K562 (cell line): ENCODE measurements around the gene MROH8. TPM values are rescaled to one million over a fixed set of nuclear protein-coding genes. Genes with fewer than 3 reads are reported as not detected.

Source experiments
- ATAC-seq: fragments of 200-7000 bp; cut with Tn5 transposase; 3 replicates; pipeline ENCODE4 v1.9.1; 2020; ENCODE audit warnings: moderate library complexity
- BruUV-seq: library from RNA; stranded (reverse); fragments of 400-500 nt; replicated peaks from 2 replicates; lab custom pipeline; 2021; lab: Mats Ljungman, UMichigan
- CTCF ChIA-PET: fragments of 300-600 bp; formaldehyde crosslinking; extraction: SDS; loops from one replicate; lab custom pipeline; 2021; ENCODE audit warnings: low intra/inter-chr PET ratio; lab: Yijun Ruan, JAX
- POLR2A ChIA-PET: fragments of 300-600, 350-650 bp; sonication (Branson Sonifier 250); formaldehyde crosslinking; extraction: SDS; loops from one replicate; lab custom pipeline; 2021; ENCODE audit warnings: antibody characterized with exemption, inconsistent platforms; lab: Yijun Ruan, JAX
- DNase-seq, 4 experiments: peaks; one replicate each; pipeline versions ENCODE4 v3.0.0 to v3.0.0-alpha.2; 2011 to 2018; ENCODE audit warnings: low spot score in 3 of 4, mixed read lengths in 3 of 4; ENCODE audit errors: extremely low read depth in 1 of 4
- FAIRE-seq: peaks from 2 replicates; lab custom pipeline; 2011; peaks lifted over from hg19 to GRCh38; lab: Jason Lieb, UNC
- H2AFZ ChIP-seq: 2 replicates; pipeline ENCODE4 v1.6.0; 2011; ENCODE audit warnings: low read depth, low read length, control low read depth, inconsistent platforms
- H3K27ac ChIP-seq: fragments of 200-600 bp; 3 replicates; pipeline ENCODE4 v1.8.0; 2011; ENCODE audit warnings: low read depth, mild to moderate bottlenecking, control low read depth, inconsistent platforms, low read length, moderate library complexity, mixed read lengths; ENCODE audit errors: extremely low read depth
- H3K27me3 ChIP-seq, 2 experiments: fragments of 300-600 bp in 1 of 2; 2 replicates in 1 of 2; 3 replicates in 1 of 2; pipeline versions ENCODE4 v1.6.0 to v1.8.0; 2011; ENCODE audit warnings: inconsistent platforms in 2 of 2, low read length in 2 of 2, mild to moderate bottlenecking in 1 of 2, mixed read lengths in 1 of 2, moderate library complexity in 1 of 2; ENCODE audit not compliant: control insufficient read depth in 2 of 2, insufficient read depth in 2 of 2
- H3K36me3 ChIP-seq: fragments of 300-600 bp; 3 replicates; pipeline ENCODE4 v1.8.0; 2011; ENCODE audit warnings: mild to moderate bottlenecking, low read length, inconsistent platforms; ENCODE audit not compliant: control insufficient read depth, insufficient read depth
- H3K4me1 ChIP-seq, 2 experiments: fragments of 200-600 bp in 1 of 2; replicated peaks in 1 of 2; 2 replicates in 1 of 2; 3 replicates in 1 of 2; pipeline versions ENCODE4 v1.5.1 to v1.8.0; 2011; ENCODE audit warnings: inconsistent platforms in 2 of 2, low read length in 2 of 2, mild to moderate bottlenecking in 1 of 2, mixed read lengths in 1 of 2, moderate library complexity in 1 of 2; ENCODE audit not compliant: control insufficient read depth in 2 of 2, insufficient read depth in 2 of 2
- H3K4me2 ChIP-seq: 2 replicates; pipeline ENCODE4 v1.6.1; 2011; ENCODE audit warnings: low read length, control low read depth, inconsistent platforms, mixed read lengths; ENCODE audit not compliant: insufficient read depth
- H3K4me3 ChIP-seq: fragments of 200-600 bp; sonication (generic), shearing (Covaris generic); 2 replicates; pipeline ENCODE4 v1.5.1; 2016; ENCODE audit warnings: control low read depth, inconsistent platforms
- H3K79me2 ChIP-seq: fragments of 200-600 bp; 3 replicates; pipeline ENCODE4 v1.8.0; 2011; ENCODE audit warnings: low read length, inconsistent platforms; ENCODE audit not compliant: control insufficient read depth, insufficient read depth
- H3K9ac ChIP-seq, 2 experiments: 2 replicates each; pipeline versions ENCODE4 v1.6.0 to v1.6.1; 2011; ENCODE audit warnings: low read depth in 2 of 2, low read length in 2 of 2, control low read depth in 1 of 2, inconsistent platforms in 1 of 2, mild to moderate bottlenecking in 1 of 2, mixed read lengths in 1 of 2; ENCODE audit not compliant: insufficient read depth in 1 of 2
- H3K9me1 ChIP-seq: one replicate; pipeline ENCODE4 v1.6.0; 2011; ENCODE audit warnings: inconsistent platforms, mild to moderate bottlenecking, low read length, moderate library complexity; ENCODE audit not compliant: control insufficient read depth, insufficient read depth
- H3K9me3 ChIP-seq: replicated peaks from 2 replicates; pipeline ENCODE4 v1.5.1; 2011; ENCODE audit warnings: low read depth, low read length, inconsistent platforms; ENCODE audit not compliant: control insufficient read depth, insufficient read depth
- H4K20me1 ChIP-seq: replicated peaks from 2 replicates; pipeline ENCODE4 v1.6.1; 2011; ENCODE audit warnings: low read length, inconsistent platforms, mixed read lengths; ENCODE audit not compliant: control insufficient read depth, insufficient read depth
- ARHGAP35 ChIP-seq: fragments of 450-650 bp; IDR thresholded peaks from 2 replicates; pipeline ENCODE4 v1.6.1; 2018; ENCODE audit not compliant: partially characterized antibody
- ARNT ChIP-seq, 2 experiments: fragments of 450-650 bp; IDR thresholded peaks; 2 replicates each; pipeline ENCODE4 v1.6.1; 2016; ENCODE audit warnings: mild to moderate bottlenecking in 1 of 2
- DIDO1 ChIP-seq: fragments of 450-650 bp; IDR thresholded peaks from 2 replicates; pipeline ENCODE4 v1.6.1; 2016; ENCODE audit warnings: low read depth, missing biosample characterization, missing genetic modification characterization
- GTF2A2 ChIP-seq: IDR thresholded peaks from 2 replicates; pipeline ENCODE4 v1.6.1; 2016; ENCODE audit warnings: mild to moderate bottlenecking, missing genetic modification characterization, missing compliant biosample characterization
- KAT7 ChIP-seq: sonication (generic); formaldehyde crosslinking; IDR thresholded peaks from 2 replicates; pipeline ENCODE4 v1.8.0; 2022; ENCODE audit warnings: missing genetic modification reagents, mild to moderate bottlenecking, borderline replicate concordance
- MAFG ChIP-seq: fragments of 450-650 bp; conservative IDR thresholded peaks from 2 replicates; pipeline ENCODE4 v1.6.1; 2016; ENCODE audit warnings: missing genetic modification characterization, missing compliant biosample characterization
- MYNN ChIP-seq, 2 experiments: sonication (generic); formaldehyde crosslinking in 1 of 2; IDR thresholded peaks; 2 replicates each; pipeline versions ENCODE4 v1.5.0 to v1.6.1; 2016 to 2020; ENCODE audit warnings: antibody characterized with exemption in 1 of 2, missing genetic modification reagents in 1 of 2
- NFATC3 ChIP-seq: fragments of 450-650 bp; IDR thresholded peaks from 2 replicates; pipeline ENCODE4 v1.6.1; 2017; ENCODE audit warnings: mild to moderate bottlenecking
- PHF8 ChIP-seq: fragments of 200-600 bp; sonication (generic); IDR thresholded peaks from 2 replicates; pipeline ENCODE4 v1.6.1; 2012; ENCODE audit warnings: mixed run types, mild to moderate bottlenecking, inconsistent platforms, low read length, moderate library complexity, borderline replicate concordance
- POLR2A ChIP-seq: fragments of 450-650 bp; conservative IDR thresholded peaks from 2 replicates; pipeline ENCODE4 v1.6.1; 2016
- PTRF ChIP-seq: fragments of 450-650 bp; IDR thresholded peaks from 2 replicates; pipeline ENCODE4 v1.6.1; 2016; ENCODE audit warnings: mild to moderate bottlenecking, missing genetic modification characterization, missing compliant biosample characterization
- RBM25 ChIP-seq: fragments of 200-400 bp; formaldehyde crosslinking; IDR thresholded peaks from 2 replicates; pipeline ENCODE4 v1.6.1; 2018; ENCODE audit warnings: low read length, low read depth, moderate library complexity; ENCODE audit not compliant: severe bottlenecking
- SMAD3 ChIP-seq: fragments of 450-650 bp; formaldehyde crosslinking; conservative IDR thresholded peaks from 2 replicates; pipeline ENCODE4 v1.4.0; 2020; ENCODE audit warnings: mild to moderate bottlenecking
- SPI1 ChIP-seq: IDR thresholded peaks from 2 replicates; pipeline ENCODE4 v1.6.1; 2011; ENCODE audit warnings: low read depth, low read length, control low read depth, borderline replicate concordance
- TAF9B ChIP-seq: fragments of 450-650 bp; IDR thresholded peaks from 2 replicates; pipeline ENCODE4 v1.6.1; 2018; ENCODE audit warnings: mild to moderate bottlenecking; ENCODE audit not compliant: partially characterized antibody
- TFE3 ChIP-seq: fragments of 450-650 bp; formaldehyde crosslinking; IDR thresholded peaks from 2 replicates; pipeline ENCODE4 v1.4.0; 2020; ENCODE audit warnings: mild to moderate bottlenecking, mixed read lengths
- ZNF143 ChIP-seq: sonication (generic); formaldehyde crosslinking; IDR thresholded peaks from 2 replicates; pipeline ENCODE4 v1.9.0; 2022; ENCODE audit warnings: mild to moderate bottlenecking, missing genetic modification reagents
- ZNF274 ChIP-seq: IDR thresholded peaks from 2 replicates; pipeline ENCODE4 v1.6.1; 2011; ENCODE audit warnings: low read depth, mild to moderate bottlenecking, low read length, moderate library complexity, borderline replicate concordance
- ZNF277 ChIP-seq: fragments of 250-450 bp; sonication (Bioruptor Pico); IDR thresholded peaks from 2 replicates; pipeline ENCODE4 v1.8.0; 2022; ENCODE audit warnings: inconsistent platforms, mild to moderate bottlenecking, moderate library complexity, borderline replicate concordance
- ZNF695 ChIP-seq: fragments of 450-650 bp; formaldehyde crosslinking; IDR thresholded peaks from 2 replicates; pipeline ENCODE4 v1.4.0; 2020; ENCODE audit warnings: mild to moderate bottlenecking, moderate library complexity
- WGBS: fragments of 100-300 bp; shearing (Covaris generic); methylation state at CpG from one replicate; pipeline ENCODE4 v1.1.6; 2016; ENCODE audit warnings: low coverage, mixed read lengths; ENCODE audit not compliant: insufficient coverage; ENCODE audit errors: missing lambda C conversion rate; 5-methylcytosine and 5-hydroxymethylcytosine counted together
- in situ Hi-C: fragments of 300-500 bp; cut with MboI; formaldehyde crosslinking; loops from 4 replicates; pipeline ENCODE4 v1.15.0; 2018; ENCODE audit warnings: inconsistent platforms, mixed read lengths
- intact Hi-C: fragments of 100-400 bp; cut with micrococcal nuclease; formaldehyde crosslinking; loops from 2 replicates; pipeline ENCODE4 v1.14.2; 2022
- polyA plus RNA-seq, 8 experiments: library from polyadenylated mRNA; depleted of rRNA in 4 of 8; stranded (reverse) in 5 of 8; unstranded in 3 of 8; fragments of >200 nt; fragmentation: Nextera tagmentation in 2 of 8; fragmentation: Illumina TruSeq in 1 of 8; extraction: Ambion mirVana in 2 of 8; extraction: Trizol in 1 of 8; gene quantifications; 2 replicates each; pipeline versions ENCODE4 v1.2.1 to v1.2.3, GENCODE V29; 2011 to 2014; ENCODE audit warnings: inconsistent platforms in 1 of 8, missing spikeins in 1 of 8
- total RNA-seq, 7 experiments: library from RNA; depleted of rRNA in 6 of 7; stranded (reverse); fragments of >200 nt in 6 of 7; fragmentation: Illumina TruSeq in 2 of 7; extraction: Trizol in 2 of 7; gene quantifications; 2 replicates each; pipeline versions ENCODE4 v1.2.1 to v1.2.3, GENCODE V29; 2011 to 2021; ENCODE audit warnings: low replicate concordance in 1 of 7

Gene MROH8
- total and polyA plus RNA-seq, 9 of the 15 experiments (the other 6 are each of a cell fraction or from before 2014, with no cell fraction given) = 0.21 to 1.5 (median 0.78) TPM

- DNase-seq (no peak), FAIRE-seq (no peak), ATAC-seq (no peak)
- no peaks in the 10 kb centered on the region for H3K9me3 ChIP-seq
- no peaks in the 10 kb centered on the region for H4K20me1 ChIP-seq
- H3K9ac ChIP-seq = no peak overlapping the region
- peaks cover 59% of the 10 kb centered on the region for H3K36me3 ChIP-seq
- no peaks in the 10 kb centered on the region for H3K79me2 ChIP-seq
- H2AFZ ChIP-seq = no peak overlapping the region
- WGBS = 95% methylated on average over 4 of the region's 4 CpGs
- H3K27ac ChIP-seq = no peak overlapping the region
- CTCF ChIA-PET = no interaction called here
- BruUV-seq = TSS peak; percentile 10
- H3K27me3 ChIP-seq = no peaks in the 10 kb centered on the region
- TF ChIP-seq MYNN (IDR thresholded peaks at IDR 0.05) (no peak), MYNN (CRISPR knock-in tag; IDR thresholded peaks at IDR 0.05) (no peak), TAF9B (no peak), KAT7 (CRISPR knock-in tag) (no peak), ZNF695 (CRISPR knock-in tag) (no peak), RBM25 (no peak), ARNT (IDR thresholded peaks at IDR 0.05) (no peak), ZNF143 (CRISPR knock-in tag) (no peak), SPI1 (no peak), ZNF274 (no peak), ARHGAP35 (no peak), PTRF (tag) (no peak), NFATC3 (no peak), TFE3 (CRISPR knock-in tag) (no peak), ZNF277 (CRISPR knock-in tag) (no peak), SMAD3 (CRISPR knock-in tag) (no peak), GTF2A2 (tag) (no peak), PHF8 (no peak), MAFG (tag) (no peak), DIDO1 (tag) (no peak), POLR2A (no peak)
- no peaks in the 10 kb centered on the region for H3K9me1 ChIP-seq
- no peak overlapping the region for H3K4me3 ChIP-seq
- POLR2A ChIA-PET = interaction anchor here (0.6 to 0.8 kb wide), 2 partner anchors 125 to 629 kb away, joined by 3 read pairs; partner anchors contain the start of genes MROH8 and RPN2
- no peak overlapping the region for H3K4me2 ChIP-seq
- in situ Hi-C loops = no loop called here
- intact Hi-C loops = no loop called here
- no peaks in the 10 kb centered on the region for H3K4me1 ChIP-seq
Measured at GRCh38 chr20:37053230-37053950, 126.0 kb downstream of the MROH8 start.
